Right lobe of liver (tissue), 4 donors: ENCODE results near the gene HSP90B1.

Experiments used
- CTCF ChIP-seq, 4 donors: fragments of 200-600 bp in 3 of 4; fragments of 450-650 bp in 1 of 4; IDR thresholded peaks; one replicate each; pipeline versions ENCODE4 v1.5.1 to v1.8.0; 2016 to 2022; ENCODE audit warnings: antibody characterized with exemption in 4 of 4, mild to moderate bottlenecking in 2 of 4
- POLR2A ChIP-seq: fragments of 450-650 bp; IDR thresholded peaks from one replicate; pipeline ENCODE4 v1.6.1; 2017; ENCODE audit warnings: antibody characterized with exemption, mild to moderate bottlenecking
- donor health status: DM: no; HTN: no; CAD: no.
- donor health status: DM: no; HTN: no; CAD: no.
- donor health status: DM: no; HTN: yes; CAD: no.

GRCh38 chr12:103936679-103937078 lies 6.5 kb downstream of the HSP90B1 start:
- no peak for TF ChIP-seq CTCF (IDR thresholded peaks at IDR 0.05)
- TF ChIP-seq POLR2A, result no peak
